Lower lobe of right lung (tissue), 2 donors: ENCODE data around the gene SIM2. TPM values are rescaled to one million over a fixed set of nuclear protein-coding genes. Genes with fewer than 3 reads are reported as not detected.

Experiments
- ATAC-seq, 2 donors: fragments of 200-7000 bp; cut with Tn5 transposase; one replicate each; pipeline ENCODE4 v1.9.1; 2020 to 2022; ENCODE audit warnings: mild to moderate bottlenecking in 2 of 2, moderate library complexity in 2 of 2
- DNase-seq: peaks from one replicate; pipeline ENCODE4 v3.0.0-alpha.2; 2020
- H3K27ac ChIP-seq: fragments of 200-600 bp; one replicate; pipeline ENCODE4 v1.8.0; 2022
- H3K27me3 ChIP-seq: fragments of 200-600 bp; one replicate; pipeline ENCODE4 v1.8.0; 2022; ENCODE audit warnings: low read depth
- H3K36me3 ChIP-seq: fragments of 200-600 bp; one replicate; pipeline ENCODE4 v1.8.0; 2022; ENCODE audit warnings: mild to moderate bottlenecking
- H3K4me1 ChIP-seq: fragments of 200-600 bp; one replicate; pipeline ENCODE4 v1.8.0; 2022
- H3K4me3 ChIP-seq: fragments of 200-600 bp; one replicate; pipeline ENCODE4 v1.8.0; 2022; ENCODE audit warnings: mild to moderate bottlenecking
- H3K9me3 ChIP-seq: fragments of 200-600 bp; one replicate; pipeline ENCODE4 v1.8.0; 2022
- CTCF ChIP-seq: fragments of 200-600 bp; IDR thresholded peaks from one replicate; pipeline ENCODE4 v1.8.0; 2022; ENCODE audit warnings: antibody characterized with exemption, mild to moderate bottlenecking
- intact Hi-C: fragments of 100-400 bp; cut with DNase I; formaldehyde crosslinking; loops from one replicate; pipeline ENCODE4 v1.11.0; 2022
- total RNA-seq: library from RNA; stranded (reverse); fragmentation: NEBNext Ultra II Directional; extraction: Animal tissue kit (Norgen Biotek cat#: 25700); gene quantifications from one replicate; pipeline ENCODE4 v1.2.1, GENCODE V29; 2021
- donor health status: DM: no; HTN: yes; CAD: no; lungs with severe emphysema.

SIM2 gene
- total RNA-seq, 1 donor from 2014 or later: not detected

- Histone ChIP-seq H3K27me3 (peaks cover 100% of the 10 kb centered on the region), H3K36me3 (no peaks in the 10 kb centered on the region), H3K9me3 (no peaks in the 10 kb centered on the region), H3K27ac (no peak overlapping the region), H3K4me3 (peak overlapping the region; percentile 44), H3K4me1 (peaks cover 64% of the 10 kb centered on the region)
- DNase-seq: no peak
- intact Hi-C loops: no loop called here
- TF ChIP-seq CTCF: no peak
- ATAC-seq: no peak
Measured at GRCh38 chr21:36700295-36700970, 1.5 kb downstream of the SIM2 start.

- intact Hi-C loops: no loop called here
- DNase-seq (no peak), ATAC-seq (no peak)
- Histone ChIP-seq H3K36me3 (no peaks in the 10 kb centered on the region), H3K4me3 (peak overlapping the region; percentile 23), H3K27me3 (peaks cover 100% of the 10 kb centered on the region), H3K9me3 (no peaks in the 10 kb centered on the region), H3K4me1 (peaks cover 69% of the 10 kb centered on the region), H3K27ac (no peak overlapping the region)
- no peak for TF ChIP-seq CTCF
Measured at GRCh38 chr21:36700971-36701755, 2.2 kb downstream of the SIM2 start.

GRCh38 chr21:36701756-36702621 lies 3.1 kb downstream of the SIM2 start:
- H3K36me3 ChIP-seq: no peaks in the 10 kb centered on the region
- no peak overlapping the region for H3K4me3 ChIP-seq
- intact Hi-C loops: no loop called here
- no peak for ATAC-seq
- H3K9me3 ChIP-seq: no peaks in the 10 kb centered on the region
- H3K4me1 ChIP-seq: peaks cover 74% of the 10 kb centered on the region
- H3K27me3 ChIP-seq: peaks cover 100% of the 10 kb centered on the region
- no peak overlapping the region for H3K27ac ChIP-seq
- TF ChIP-seq CTCF: no peak
- DNase-seq: no peak

GRCh38 chr21:36702622-36702968 lies 3.7 kb downstream of the SIM2 start:
- no peak for TF ChIP-seq CTCF
- Histone ChIP-seq H3K36me3 (no peaks in the 10 kb centered on the region), H3K4me3 (no peak overlapping the region), H3K9me3 (no peaks in the 10 kb centered on the region), H3K27me3 (peaks cover 100% of the 10 kb centered on the region), H3K4me1 (peaks cover 73% of the 10 kb centered on the region), H3K27ac (no peak overlapping the region)
- no peak for DNase-seq
- intact Hi-C loops: no loop called here
- ATAC-seq: no peak

- ATAC-seq (no peak), DNase-seq (no peak)
- no peaks in the 10 kb centered on the region for H3K9me3 ChIP-seq
- TF ChIP-seq CTCF: no peak
- no peaks in the 10 kb centered on the region for H3K36me3 ChIP-seq
- peaks cover 71% of the 10 kb centered on the region for H3K4me1 ChIP-seq
- peaks cover 100% of the 10 kb centered on the region for H3K27me3 ChIP-seq
- intact Hi-C loops: no loop called here
- no peak overlapping the region for H3K4me3 ChIP-seq
- no peak overlapping the region for H3K27ac ChIP-seq
Measured at GRCh38 chr21:36703123-36703522, 4.2 kb downstream of the SIM2 start.
